Testis (tissue), 2 donors: ENCODE measurements around the gene CTDNEP1.

Experiments
- CTCF ChIP-seq, 3 experiments: fragments of 450-650 bp in 2 of 3; fragments of 200-600 bp in 1 of 3; sonication (generic) in 1 of 3; IDR thresholded peaks; one replicate each; pipeline ENCODE4 v1.5.1; 2016 to 2019; ENCODE audit warnings: antibody characterized with exemption in 3 of 3, mild to moderate bottlenecking in 2 of 3, moderate library complexity in 1 of 3
- POLR2A ChIP-seq: fragments of 450-650 bp; IDR thresholded peaks from one replicate; pipeline ENCODE4 v1.6.1; 2017; ENCODE audit warnings: antibody characterized with exemption, mild to moderate bottlenecking, moderate library complexity

GRCh38 chr17:7246779-7247178 is 4.8 kb downstream of the CTDNEP1 start:
- TF ChIP-seq POLR2A, result no peak
- no peak for TF ChIP-seq CTCF (IDR thresholded peaks at IDR 0.05)
